GM10266 (cell line): ENCODE measurements around the gene GNB1L.

Experiments
- DNase-seq: peaks from one replicate; pipeline ENCODE4 v3.0.0; 2012; ENCODE audit errors: extremely low spot score
- CTCF ChIP-seq: IDR thresholded peaks from 2 replicates; pipeline ENCODE4 v1.5.1; 2012; ENCODE audit warnings: mild to moderate bottlenecking, low read depth; ENCODE audit not compliant: control insufficient read depth, insufficient read depth; ENCODE audit errors: missing control alignments

Gene GNB1L

GRCh38 chr22:19765477-19766239, 89.0 kb downstream of the GNB1L start:
- DNase-seq: peak; percentile 55
- no peak for TF ChIP-seq CTCF

GRCh38 chr22:19764636-19765476, 89.8 kb downstream of the GNB1L start:
- TF ChIP-seq CTCF: no peak
- no peak for DNase-seq

- no peak for DNase-seq
- no peak for TF ChIP-seq CTCF
Observed at GRCh38 chr22:19764299-19764593, 90.4 kb downstream of the GNB1L start.

- DNase-seq: no peak
- TF ChIP-seq CTCF: no peak
Observed at GRCh38 chr22:19763458-19764298, 91.0 kb downstream of the GNB1L start.

- TF ChIP-seq CTCF: no peak
- DNase-seq: no peak
Observed at GRCh38 chr22:19762568-19763457, 91.9 kb downstream of the GNB1L start.

- no peak for TF ChIP-seq CTCF
- no peak for DNase-seq
Observed at GRCh38 chr22:19761725-19762567, 92.7 kb downstream of the GNB1L start.
